Amniotic epithelial cell (primary cell): Measurements from ENCODE around the gene TAOK1.

Experiments
- DNase-seq: peaks from one replicate; pipeline ENCODE4 v3.0.0-alpha.2; 2010; ENCODE audit warnings: low read depth

The TAOK1 gene

DNA sequence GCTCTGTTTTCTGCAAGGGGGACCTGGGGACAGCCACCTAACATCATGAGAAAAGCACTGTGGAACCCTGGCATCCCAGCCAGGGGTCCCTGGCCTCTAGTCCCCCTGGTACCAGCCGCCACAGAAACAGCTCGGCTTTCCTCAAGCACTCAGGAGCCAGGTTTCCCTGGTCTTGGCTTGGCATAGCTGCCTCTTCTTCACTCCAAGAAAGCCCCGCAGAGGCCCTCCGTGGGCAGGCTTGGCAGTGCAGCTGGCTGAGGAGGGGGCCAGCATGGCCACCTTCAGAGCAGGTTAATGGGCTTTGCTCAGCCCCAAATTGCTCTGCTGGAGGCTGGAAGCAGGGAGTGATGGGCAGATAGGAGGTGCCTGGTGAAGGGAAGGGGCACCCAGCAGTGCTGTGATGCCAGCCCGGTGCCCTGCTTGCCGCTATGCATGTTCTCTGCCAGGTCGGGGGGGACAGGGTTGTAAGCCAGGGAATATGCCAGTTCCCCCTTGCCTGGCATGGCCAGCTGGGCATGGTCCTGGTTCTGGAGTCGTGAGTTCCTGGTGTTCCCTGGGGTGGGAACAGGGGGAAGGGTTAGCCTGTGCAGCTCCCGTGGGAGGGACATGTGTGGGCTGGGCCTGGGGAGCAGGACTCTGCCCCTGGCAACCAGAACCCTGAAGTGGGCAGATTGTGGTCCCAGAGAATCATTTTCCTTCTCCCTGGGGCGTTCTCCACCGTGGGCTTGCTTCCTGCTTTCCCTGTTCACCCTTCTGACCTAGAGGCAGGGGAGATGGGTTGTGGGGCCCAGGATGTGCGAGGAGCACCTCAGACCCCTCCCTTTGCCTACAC, 206.0 kb downstream of the TAOK1 start:
- no peak for DNase-seq

- DNase-seq = no peak
Observed at GRCh38 chr17:29596811-29597210, 206.6 kb downstream of the TAOK1 start.

- no peak for DNase-seq
Observed at GRCh38 chr17:29597361-29598172, 207.4 kb downstream of the TAOK1 start.
